HepG2 (cell line): ENCODE results near the gene BROX. TPM values are rescaled to one million over a fixed set of nuclear protein-coding genes. Genes with fewer than 3 reads are reported as not detected.

Experiments used
- ATAC-seq: fragments of 200-7000 bp; cut with Tn5 transposase; 3 replicates; pipeline ENCODE4 v1.9.1; 2020; ENCODE audit warnings: mild to moderate bottlenecking, moderate library complexity
- BruUV-seq: library from RNA; stranded (reverse); fragments of 400-500 nt; replicated peaks from 2 replicates; lab custom pipeline; 2021; lab: Mats Ljungman, UMichigan
- CTCF ChIA-PET: fragments of 300-600 bp; formaldehyde crosslinking; extraction: SDS; loops from one replicate; lab custom pipeline; 2021; ENCODE audit warnings: low total read pairs, inconsistent platforms, low intra/inter-chr PET ratio; lab: Yijun Ruan, JAX
- POLR2A ChIA-PET: fragments of 350-600 bp; sonication (Branson Sonifier 250); formaldehyde crosslinking; loops from one replicate; lab custom pipeline; 2020; ENCODE audit warnings: antibody characterized with exemption, inconsistent platforms; lab: Yijun Ruan, JAX
- DNase-seq: peaks from one replicate; pipeline ENCODE4 v3.0.0-alpha.2; 2015; ENCODE audit warnings: low spot score
- FAIRE-seq: peaks from 3 replicates; lab custom pipeline; 2011; peaks lifted over from hg19 to GRCh38; lab: Jason Lieb, UNC
- H2AFZ ChIP-seq: one replicate; pipeline ENCODE4 v1.6.1; 2011; ENCODE audit warnings: low read length, inconsistent platforms
- H3K27ac ChIP-seq: fragments of 300-600 bp; 3 replicates; pipeline ENCODE4 v1.8.0; 2011; ENCODE audit warnings: mixed run types, mild to moderate bottlenecking, mixed read lengths, low read length, inconsistent platforms; ENCODE audit not compliant: insufficient read depth; ENCODE audit errors: extremely low read length
- H3K27me3 ChIP-seq, 2 experiments: fragments of 200-600 bp in 1 of 2; 2 replicates in 1 of 2; 3 replicates in 1 of 2; pipeline versions ENCODE4 v1.6.0 to v1.8.0; 2011; ENCODE audit warnings: low read length in 2 of 2, mild to moderate bottlenecking in 2 of 2, moderate library complexity in 2 of 2, inconsistent platforms in 1 of 2; ENCODE audit not compliant: insufficient read depth in 2 of 2, control insufficient read depth in 1 of 2
- H3K36me3 ChIP-seq, 2 experiments: fragments of 200-600 bp in 1 of 2; replicated peaks in 1 of 2; 2 replicates in 1 of 2; 3 replicates in 1 of 2; pipeline versions ENCODE4 v1.5.1 to v1.8.0; 2011; ENCODE audit warnings: low read length in 2 of 2, inconsistent platforms in 1 of 2; ENCODE audit not compliant: insufficient read depth in 2 of 2, control insufficient read depth in 1 of 2
- H3K4me1 ChIP-seq: 2 replicates; pipeline ENCODE4 v1.5.1; 2012; ENCODE audit warnings: low read length, inconsistent platforms; ENCODE audit not compliant: insufficient read depth
- H3K4me2 ChIP-seq: 2 replicates; pipeline ENCODE4 v1.6.0; 2011; ENCODE audit warnings: low read depth, low read length, inconsistent platforms
- H3K4me3 ChIP-seq, 3 experiments: fragments of 200-600 bp in 1 of 3; sonication (generic), shearing (Covaris generic) in 1 of 3; replicated peaks in 1 of 3; 2 replicates each; pipeline ENCODE4 v1.5.1; 2011 to 2016; ENCODE audit warnings: low read length in 3 of 3, inconsistent platforms in 2 of 3, low read depth in 2 of 3, mild to moderate bottlenecking in 2 of 3, control low read depth in 1 of 3, mixed read lengths in 1 of 3; ENCODE audit not compliant: insufficient read depth in 1 of 3
- H3K79me2 ChIP-seq: one replicate; pipeline ENCODE4 v1.6.1; 2011; ENCODE audit warnings: low read length, inconsistent platforms; ENCODE audit not compliant: insufficient read depth
- H3K9ac ChIP-seq: 2 replicates; pipeline ENCODE4 v1.6.0; 2011; ENCODE audit warnings: mild to moderate bottlenecking, low read depth, low read length, inconsistent platforms; ENCODE audit not compliant: insufficient read depth
- H3K9me3 ChIP-seq: 2 replicates; pipeline ENCODE4 v1.5.1; 2012; ENCODE audit warnings: mild to moderate bottlenecking, low read length
- H4K20me1 ChIP-seq: 2 replicates; pipeline ENCODE4 v1.6.0; 2011; ENCODE audit warnings: inconsistent platforms, mild to moderate bottlenecking, low read length, moderate library complexity; ENCODE audit not compliant: insufficient read depth
- ARNT2 ChIP-seq: sonication (generic); formaldehyde crosslinking; IDR thresholded peaks from 2 replicates; pipeline ENCODE4 v1.8.0; 2022; ENCODE audit warnings: mild to moderate bottlenecking, low read depth, missing genetic modification reagents, moderate library complexity
- ELF3 ChIP-seq: IDR thresholded peaks from 2 replicates; pipeline ENCODE4 v1.6.1; 2016; ENCODE audit warnings: missing genetic modification reagents, missing compliant biosample characterization
- MIER2 ChIP-seq: IDR thresholded peaks from 2 replicates; pipeline ENCODE4 v1.6.1; 2016; ENCODE audit warnings: missing biosample characterization, missing genetic modification reagents
- NRL ChIP-seq: sonication (generic); formaldehyde crosslinking; IDR thresholded peaks from 2 replicates; pipeline ENCODE4 v1.5.0; 2020; ENCODE audit warnings: missing genetic modification reagents, mild to moderate bottlenecking, moderate library complexity, borderline replicate concordance
- SNAPC4 ChIP-seq: sonication (generic); formaldehyde crosslinking; IDR thresholded peaks from 2 replicates; pipeline ENCODE4 v1.4.0; 2020; ENCODE audit warnings: mild to moderate bottlenecking, missing genetic modification reagents
- ZNF512B ChIP-seq: sonication (generic); formaldehyde crosslinking; IDR thresholded peaks from 2 replicates; pipeline ENCODE4 v1.5.1; 2020; ENCODE audit warnings: missing genetic modification reagents, mild to moderate bottlenecking, borderline replicate concordance
- ZNF678 ChIP-seq: sonication (generic); formaldehyde crosslinking; IDR thresholded peaks from 2 replicates; pipeline ENCODE4 v1.4.0; 2020; ENCODE audit warnings: mild to moderate bottlenecking, missing genetic modification reagents
- ZNF737 ChIP-seq: sonication (generic); formaldehyde crosslinking; IDR thresholded peaks from 2 replicates; pipeline ENCODE4 v1.5.0; 2020; ENCODE audit warnings: missing genetic modification reagents, mild to moderate bottlenecking, borderline replicate concordance
- ZSCAN20 ChIP-seq: sonication (generic); formaldehyde crosslinking; IDR thresholded peaks from 2 replicates; pipeline ENCODE4 v1.4.0; 2020; ENCODE audit warnings: missing genetic modification reagents, mild to moderate bottlenecking, borderline replicate concordance
- WGBS: methylation state at CpG from one replicate; pipeline ENCODE4 v1.1.6; 2017; ENCODE audit warnings: low lambda C conversion rate; 5-methylcytosine and 5-hydroxymethylcytosine counted together
- in situ Hi-C: cut with HindIII; loops from 2 replicates; pipeline ENCODE4 v1.10.0; 2017; ENCODE audit warnings: low pct_unique_long_range_greater_than_20kb; ENCODE audit not compliant: extremely low pct_ligation_motif_present
- intact Hi-C: fragments of 100-400 bp; cut with micrococcal nuclease; formaldehyde crosslinking; loops from one replicate; pipeline ENCODE4 v1.10.0; 2022; ENCODE audit not compliant: unreplicated experiment
- polyA plus RNA-seq, 8 experiments: library from polyadenylated mRNA; depleted of rRNA in 3 of 8; stranded (reverse) in 7 of 8; unstranded in 1 of 8; fragments of >200 nt; fragmentation: Illumina TruSeq in 4 of 8; extraction: Trizol in 4 of 8; gene quantifications; 2 replicates each; pipeline versions ENCODE4 v1.2.1 to v1.2.3, GENCODE V29; 2011 to 2016; ENCODE audit warnings: low read depth in 4 of 8, missing spikeins in 1 of 8, mixed read lengths in 1 of 8; ENCODE audit not compliant: insufficient read depth in 1 of 8
- total RNA-seq, 5 experiments: library from RNA; depleted of rRNA; stranded (reverse); fragments of >200 nt; fragmentation: Illumina TruSeq; extraction: Trizol; gene quantifications; 2 replicates each; pipeline ENCODE4 v1.2.3, GENCODE V29; 2016; ENCODE audit warnings: low read depth in 1 of 5
- TF ChIP-seq, protein P1 (sequence below): sonication (generic); formaldehyde crosslinking; IDR thresholded peaks from 2 replicates; pipeline ENCODE4 v1.8.1; 2022; ENCODE audit warnings: mild to moderate bottlenecking, missing genetic modification reagents
- TF ChIP-seq, protein P2 (sequence below): sonication (generic); formaldehyde crosslinking; IDR thresholded peaks from 2 replicates; pipeline ENCODE4 v1.4.0; 2020; ENCODE audit warnings: missing genetic modification reagents

Gene BROX
- total and polyA plus RNA-seq, 2 of the 13 experiments (the other 11 are each of a cell fraction or from before 2014, with no cell fraction given): 4.4 to 33.2 TPM

GRCh38 chr1:222713091-222713961, 962 bp downstream of the BROX start:
- peak; percentile 67 for FAIRE-seq
- intact Hi-C loops: loop anchor here (1.0 to 2.0 kb wide), 2 partner anchors 69 to 248 kb away; no protein-coding TSS in a partner anchor
- Histone ChIP-seq H3K4me3 (peak overlapping the region; percentile 66 to 87 (median 75)), H3K36me3 (peaks cover 3 to 11% of the 10 kb centered on the region in 2 experiments; a peak in 4 of 5 replicates), H3K4me1 (peaks cover 27% of the 10 kb centered on the region), H3K4me2 (peak overlapping the region; percentile 78), H3K79me2 (peaks cover 38% of the 10 kb centered on the region), H3K9me3 (no peaks in the 10 kb centered on the region), H3K27ac (peak overlapping the region; percentile 92), H2AFZ (peak overlapping the region; percentile 98), H3K9ac (peak overlapping the region; percentile 96), H3K27me3 (no peaks in the 10 kb centered on the region; a peak in 2 of 5 replicates), H4K20me1 (no peaks in the 10 kb centered on the region)
- ChIA-PET CTCF (no interaction called here), POLR2A (interaction anchor here (0.8 to 1.8 kb wide), 9 partner anchors 10 to 377 kb away, joined by 3 to 20 read pairs (median 4); partner anchors contain the start of genes FAM177B and TAF1A)
- in situ Hi-C loops: loop anchor here (10.0 kb wide), 1 partner anchor 249 kb away; no protein-coding TSS in a partner anchor
- BruUV-seq: no TSS peak
- peak; percentile 95 for DNase-seq
- WGBS: 2% methylated on average over 19 of the region's 39 CpGs
- ATAC-seq: peak; percentile 90
- TF ChIP-seq ZNF737 (CRISPR knock-in tag): no peak
- no peak for TF ChIP-seq MIER2 (CRISPR knock-in tag)
- TF ChIP-seq, protein P1, sequence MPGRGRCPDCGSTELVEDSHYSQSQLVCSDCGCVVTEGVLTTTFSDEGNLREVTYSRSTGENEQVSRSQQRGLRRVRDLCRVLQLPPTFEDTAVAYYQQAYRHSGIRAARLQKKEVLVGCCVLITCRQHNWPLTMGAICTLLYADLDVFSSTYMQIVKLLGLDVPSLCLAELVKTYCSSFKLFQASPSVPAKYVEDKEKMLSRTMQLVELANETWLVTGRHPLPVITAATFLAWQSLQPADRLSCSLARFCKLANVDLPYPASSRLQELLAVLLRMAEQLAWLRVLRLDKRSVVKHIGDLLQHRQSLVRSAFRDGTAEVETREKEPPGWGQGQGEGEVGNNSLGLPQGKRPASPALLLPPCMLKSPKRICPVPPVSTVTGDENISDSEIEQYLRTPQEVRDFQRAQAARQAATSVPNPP (CRISPR knock-in tag): no peak; the same call in 1 of the 2 replicates
- no peak for TF ChIP-seq ARNT2
- TF ChIP-seq NRL (CRISPR knock-in tag): no peak
- TF ChIP-seq ELF3: peak; percentile 87
- TF ChIP-seq ZNF678 (CRISPR knock-in tag): no peak
- 0 out of 2 replicates have a peak, but pooled peaks have one; percentile 47 for TF ChIP-seq ZNF512B (CRISPR knock-in tag)
- TF ChIP-seq, protein P2, sequence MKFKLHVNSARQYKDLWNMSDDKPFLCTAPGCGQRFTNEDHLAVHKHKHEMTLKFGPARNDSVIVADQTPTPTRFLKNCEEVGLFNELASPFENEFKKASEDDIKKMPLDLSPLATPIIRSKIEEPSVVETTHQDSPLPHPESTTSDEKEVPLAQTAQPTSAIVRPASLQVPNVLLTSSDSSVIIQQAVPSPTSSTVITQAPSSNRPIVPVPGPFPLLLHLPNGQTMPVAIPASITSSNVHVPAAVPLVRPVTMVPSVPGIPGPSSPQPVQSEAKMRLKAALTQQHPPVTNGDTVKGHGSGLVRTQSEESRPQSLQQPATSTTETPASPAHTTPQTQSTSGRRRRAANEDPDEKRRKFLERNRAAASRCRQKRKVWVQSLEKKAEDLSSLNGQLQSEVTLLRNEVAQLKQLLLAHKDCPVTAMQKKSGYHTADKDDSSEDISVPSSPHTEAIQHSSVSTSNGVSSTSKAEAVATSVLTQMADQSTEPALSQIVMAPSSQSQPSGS (CRISPR knock-in tag): peak; percentile 41; the same call in 1 of the 2 replicates
- no peak for TF ChIP-seq ZSCAN20 (CRISPR knock-in tag)
- 0 out of 2 replicates have a peak, but pooled peaks have one; percentile 1 for TF ChIP-seq SNAPC4 (CRISPR knock-in tag)
